Measurements from ENCODE around the gene CITED4.

The CITED4 gene

GRCh38 chr1:40818264-40818961 lies 43.8 kb downstream of the CITED4 start:
- no peaks in the 10 kb centered on the region for H3K36me3 ChIP-seq
- no peak for DNase-seq
- no peak for TF ChIP-seq CTCF (IDR thresholded peaks at IDR 0.05; ENCODE audit: low read depth, low read length)
- H3K27ac ChIP-seq, result no peak overlapping the region
- H3K27me3 ChIP-seq (ENCODE audit: insufficient read depth, low read depth, severe bottlenecking), result no peaks in the 10 kb centered on the region
- H3K9me3 ChIP-seq (ENCODE audit: severe bottlenecking), result no peaks in the 10 kb centered on the region
- no peak overlapping the region for H3K4me3 ChIP-seq (ENCODE audit: low read depth, low read length)

DNA sequence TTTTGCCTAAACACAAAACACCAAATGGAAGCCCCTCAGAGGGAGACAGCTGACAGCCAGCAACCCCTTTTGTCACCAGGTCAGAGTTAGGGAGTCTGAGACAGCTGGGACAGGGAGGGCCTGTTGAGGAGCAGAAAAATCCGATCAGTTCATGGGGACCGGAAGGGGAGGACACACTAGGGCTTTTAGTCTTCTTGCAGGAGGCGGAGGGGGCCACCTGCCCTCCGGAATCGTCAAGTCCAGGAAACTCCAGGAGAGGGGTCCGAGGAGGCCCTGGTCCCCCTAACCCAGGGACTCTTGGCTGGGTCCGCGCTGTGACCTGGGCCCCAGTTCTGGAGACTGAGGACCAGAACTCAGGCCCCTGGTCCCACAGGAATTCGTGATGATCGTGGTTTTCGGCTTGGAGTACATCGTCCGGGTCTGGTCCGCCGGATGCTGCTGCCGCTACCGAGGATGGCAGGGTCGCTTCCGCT lies 44.3 kb downstream of the CITED4 start:
- DNase-seq, result no peak
- Histone ChIP-seq H3K36me3 (no peaks in the 10 kb centered on the region), H3K4me3 (ENCODE audit: low read depth, low read length) (no peak overlapping the region), H3K27ac (no peak overlapping the region), H3K9me3 (ENCODE audit: severe bottlenecking) (no peaks in the 10 kb centered on the region), H3K27me3 (ENCODE audit: insufficient read depth, low read depth, severe bottlenecking) (no peaks in the 10 kb centered on the region)
- TF ChIP-seq CTCF (IDR thresholded peaks at IDR 0.05; ENCODE audit: low read depth, low read length), result no peak

GRCh38 chr1:40815420-40815819 lies 46.7 kb downstream of the CITED4 start:
- no peak for TF ChIP-seq CTCF (IDR thresholded peaks at IDR 0.05; ENCODE audit: low read depth, low read length)
- Histone ChIP-seq H3K9me3 (ENCODE audit: severe bottlenecking) (no peaks in the 10 kb centered on the region), H3K27me3 (ENCODE audit: insufficient read depth, low read depth, severe bottlenecking) (no peaks in the 10 kb centered on the region), H3K4me3 (ENCODE audit: low read depth, low read length) (no peak overlapping the region), H3K27ac (no peak overlapping the region), H3K36me3 (no peaks in the 10 kb centered on the region)
- DNase-seq, result no peak

Measured in WERI-Rb-1 (cell line).